GM21367 (cell line): ENCODE results near the gene OR11A1.

Source experiments
- ATAC-seq: cut with Tn5 transposase; IDR thresholded peaks from one replicate; pipeline ENCODE4 v1.9.1; 2021; ENCODE audit not compliant: unreplicated experiment

Gene OR11A1

GRCh38 chr6:29399525-29399924, 57.3 kb downstream of the OR11A1 start:
- no peak for ATAC-seq

- no peak for ATAC-seq
Observed at GRCh38 chr6:29395331-29395730, 61.5 kb downstream of the OR11A1 start, which contains the start of gene OR12D2. Gene OR12D2, plus strand, starts transcription at chr6:29395631. Its CDS starts 1,069 bp downstream, at chr6:29396700.

DNA sequence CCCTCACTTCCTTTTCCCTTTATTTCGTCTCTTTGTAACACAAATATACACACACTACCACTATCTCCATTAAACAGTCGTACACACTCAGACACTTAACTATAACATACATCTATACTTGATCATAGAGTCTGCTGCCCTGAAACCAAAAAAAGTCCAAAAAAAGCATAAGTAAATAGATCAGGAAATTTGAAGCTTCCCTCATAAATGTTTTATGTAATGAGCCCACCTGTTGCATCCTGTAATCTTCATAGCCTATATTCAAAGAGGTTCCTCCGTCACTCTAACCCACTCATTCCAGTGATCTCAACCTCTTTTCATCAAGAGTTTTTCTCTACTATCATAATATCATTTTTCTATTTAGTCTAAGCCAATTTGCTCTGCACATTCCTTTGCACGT, 68.3 kb downstream of the OR11A1 start:
- ATAC-seq: no peak

GRCh38 chr6:29376003-29376402, 80.9 kb downstream of the OR11A1 start:
- no peak for ATAC-seq
